GM12875 (cell line): ENCODE measurements around the gene SP110.

Experiments
- H3K4me3 ChIP-seq: one replicate; pipeline ENCODE4 v1.5.1; 2011; ENCODE audit warnings: low read depth, low read length, control low read depth
- CTCF ChIP-seq: IDR thresholded peaks from 2 replicates; pipeline ENCODE4 v1.5.1; 2011; ENCODE audit warnings: low read depth, mild to moderate bottlenecking, control low read depth, inconsistent platforms, low read length, moderate library complexity, borderline replicate concordance; ENCODE audit not compliant: insufficient read depth

SP110 gene

GRCh38 chr2:230184727-230185578 lies 34.8 kb downstream of the SP110 start:
- no peak for TF ChIP-seq CTCF

GRCh38 chr2:230181195-230181594 lies 38.6 kb downstream of the SP110 start:
- no peak for TF ChIP-seq CTCF
- H3K4me3 ChIP-seq = no peak overlapping the region

More at GRCh38 chr2:230184727-230185578, 34.8 kb downstream of the SP110 start:
- H3K4me3 ChIP-seq = no peak overlapping the region

GRCh38 chr2:230179907-230180306 lies 39.9 kb downstream of the SP110 start:
- no peak for TF ChIP-seq CTCF
- no peak overlapping the region for H3K4me3 ChIP-seq

GRCh38 chr2:230178546-230179485 lies 41.0 kb downstream of the SP110 start:
- H3K4me3 ChIP-seq = no peak overlapping the region
- TF ChIP-seq CTCF = no peak

- TF ChIP-seq CTCF = no peak
- H3K4me3 ChIP-seq = no peak overlapping the region
Observed at GRCh38 chr2:230176996-230177395, 42.8 kb downstream of the SP110 start.

- TF ChIP-seq CTCF = no peak
- no peak overlapping the region for H3K4me3 ChIP-seq
Observed at GRCh38 chr2:230174466-230174865, 45.3 kb downstream of the SP110 start.

GRCh38 chr2:230172852-230173251 lies 46.9 kb downstream of the SP110 start:
- H3K4me3 ChIP-seq = no peak overlapping the region
- no peak for TF ChIP-seq CTCF
